HAP-1 (cell line): ENCODE measurements around the gene ASL.
"Not testable (repeated sequence)": the region's sequence is repeated elsewhere in the genome, so short reads cannot be mapped to it uniquely, and the experiment has no call there.

Experiments
- DNase-seq, 2 experiments: peaks; one replicate each; pipeline ENCODE4 v3.0.0-alpha.2; 2016 to 2020; ENCODE audit warnings: low spot score in 2 of 2
- H3K27me3 ChIP-seq: fragments of 250-450 bp; sonication (Bioruptor Pico); 2 replicates; pipeline ENCODE4 v1.5.1; 2020; ENCODE audit warnings: low read depth, mild to moderate bottlenecking, moderate library complexity
- H3K36me3 ChIP-seq: fragments of 250-450 bp; sonication (Bioruptor Pico); replicated peaks from 2 replicates; pipeline ENCODE4 v1.5.1; 2020; ENCODE audit warnings: mild to moderate bottlenecking
- H3K4me1 ChIP-seq: fragments of 250-450 bp; sonication (Bioruptor Pico); 2 replicates; pipeline ENCODE4 v1.5.1; 2020; ENCODE audit warnings: mild to moderate bottlenecking
- H3K4me3 ChIP-seq: fragments of 250-450 bp; sonication (Bioruptor Pico); 2 replicates; pipeline ENCODE4 v1.5.1; 2020; ENCODE audit warnings: mild to moderate bottlenecking, moderate library complexity
- H3K9me3 ChIP-seq: fragments of 250-450 bp; sonication (Bioruptor Pico); 2 replicates; pipeline ENCODE4 v1.5.1; 2020; ENCODE audit warnings: mild to moderate bottlenecking, moderate library complexity
- in situ Hi-C: fragments of 300-500 bp; cut with MboI; formaldehyde crosslinking; loops from 3 replicates; pipeline ENCODE4 v1.14.3; 2020; ENCODE audit warnings: low sequenced_read_pairs, inconsistent platforms, mixed read lengths

The ASL gene

DNA sequence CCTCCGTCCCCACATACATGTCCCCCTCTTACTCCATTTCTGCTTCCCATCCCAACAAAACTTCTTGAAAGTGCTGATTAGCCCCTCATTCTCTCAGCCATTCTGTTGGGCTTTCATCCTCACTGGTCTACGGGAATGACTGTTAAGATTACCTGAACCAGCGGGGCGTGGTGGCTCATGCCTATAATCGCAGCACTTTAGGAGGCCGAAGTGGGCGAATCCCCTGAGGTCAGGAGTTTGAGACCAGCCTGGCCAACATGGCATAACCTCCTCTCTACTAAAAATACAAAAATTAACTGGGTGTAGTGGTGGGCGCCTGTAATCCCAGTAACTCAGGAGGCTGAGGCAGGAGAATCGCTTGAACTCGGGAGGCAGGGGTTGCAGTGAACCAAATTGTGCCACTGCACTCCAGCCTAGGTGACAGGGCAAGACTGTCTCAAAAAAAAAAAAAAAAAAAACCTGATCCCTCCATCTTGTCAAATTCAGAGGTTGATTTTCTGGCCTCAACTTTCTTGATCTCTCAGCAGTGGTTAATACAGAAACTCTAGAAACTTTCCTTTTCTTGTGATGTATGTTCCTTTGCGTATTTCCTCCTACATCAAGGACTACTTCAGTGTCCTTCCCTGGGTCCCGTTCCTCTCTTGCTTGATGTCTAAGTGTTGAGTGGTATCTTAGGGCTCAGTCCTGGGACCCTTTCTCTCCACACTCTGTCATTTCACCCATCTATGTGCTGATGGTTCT is 41.2 kb downstream of the ASL start:
- not testable (repeated sequence) for H3K36me3 ChIP-seq

GRCh38 chr7:66118603-66119002 is 43.0 kb downstream of the ASL start:
- no peaks in the 10 kb centered on the region for H3K27me3 ChIP-seq
- no peak overlapping the region for H3K4me3 ChIP-seq
- H3K9me3 ChIP-seq = no peaks in the 10 kb centered on the region
- DNase-seq = no peak
- peaks cover 11% of the 10 kb centered on the region for H3K4me1 ChIP-seq
- 0 out of 2 replicates have a peak, but pooled peaks cover 5% of the 10 kb centered on the region for H3K36me3 ChIP-seq
- in situ Hi-C loops = no loop called here

More for the DNA sequence above, 41.2 kb downstream of the ASL start:
- H3K27me3 ChIP-seq, H3K9me3 ChIP-seq, H3K4me1 ChIP-seq, H3K4me3 ChIP-seq, in situ Hi-C loops, DNase-seq: not testable (repeated sequence)

- 0 out of 2 replicates have a peak, but pooled peaks cover 5% of the 10 kb centered on the region for H3K36me3 ChIP-seq
- H3K27me3 ChIP-seq = no peaks in the 10 kb centered on the region
- in situ Hi-C loops = no loop called here
- H3K9me3 ChIP-seq = no peaks in the 10 kb centered on the region
- H3K4me1 ChIP-seq = peaks cover 11% of the 10 kb centered on the region
- no peak overlapping the region for H3K4me3 ChIP-seq
- DNase-seq = no peak
These were observed 43.7 kb downstream of the ASL start for GRCh38 chr7:66119245-66119850.

GRCh38 chr7:66123175-66123528 is 47.5 kb downstream of the ASL start:
- Histone ChIP-seq H3K4me1 (peaks cover 11% of the 10 kb centered on the region), H3K9me3 (no peaks in the 10 kb centered on the region), H3K27me3 (no peaks in the 10 kb centered on the region), H3K4me3 (no peak overlapping the region), H3K36me3 (0 out of 2 replicates have a peak, but pooled peaks cover 5% of the 10 kb centered on the region)
- in situ Hi-C loops = no loop called here
- DNase-seq = no peak

DNA sequence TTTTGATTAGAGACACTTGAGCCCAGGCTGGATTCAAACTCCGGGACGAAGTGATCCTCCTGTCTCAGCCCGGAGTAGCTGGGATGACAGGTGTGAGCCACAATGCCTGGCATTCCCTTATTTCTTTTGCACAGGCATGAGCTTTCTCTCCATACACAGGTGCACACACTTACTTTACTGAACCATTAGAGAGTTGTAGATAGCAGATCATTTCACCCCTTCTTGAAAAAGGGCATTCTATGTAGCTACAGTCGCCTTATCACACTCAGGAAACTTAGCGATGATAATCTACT is 48.9 kb downstream of the ASL start:
- in situ Hi-C loops, DNase-seq, H3K4me3 ChIP-seq, H3K27me3 ChIP-seq, H3K9me3 ChIP-seq, H3K36me3 ChIP-seq: not testable (repeated sequence)
- peaks cover 11% of the 10 kb centered on the region for H3K4me1 ChIP-seq

DNA sequence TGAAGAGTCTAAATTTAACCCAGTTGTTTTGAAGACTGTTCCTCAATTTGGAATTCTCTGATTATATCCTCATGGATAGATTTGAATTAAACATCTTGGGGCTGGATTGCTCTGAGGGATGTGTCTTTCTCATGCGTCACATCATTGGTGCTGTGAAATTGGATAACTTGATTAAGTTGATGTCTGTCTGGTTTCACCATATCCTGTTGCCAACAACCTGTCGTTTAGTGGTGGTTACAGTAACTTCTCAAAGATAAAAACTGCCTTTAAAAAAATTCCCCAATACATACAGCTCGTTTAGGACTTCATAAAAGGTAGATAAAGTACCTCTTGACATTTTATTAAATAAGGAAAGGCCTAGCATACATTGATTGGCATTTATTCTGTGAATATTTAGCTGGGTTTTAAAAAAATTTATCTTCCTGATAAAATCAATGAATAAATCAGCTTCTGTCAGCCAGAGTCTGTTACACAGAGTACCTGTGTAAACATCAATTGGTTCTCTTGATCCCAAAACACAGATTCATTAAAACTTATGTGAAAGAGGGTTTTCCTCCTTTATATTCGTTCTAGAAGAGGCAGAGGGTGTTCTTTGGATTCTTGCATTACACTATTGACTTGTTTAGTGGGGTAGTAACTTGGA is 49.6 kb downstream of the ASL start:
- no peak for DNase-seq
- in situ Hi-C loops = no loop called here
- H3K9me3 ChIP-seq = no peaks in the 10 kb centered on the region
- H3K4me3 ChIP-seq = no peak overlapping the region
- no peaks in the 10 kb centered on the region; the same call in 1 of the 2 replicates for H3K36me3 ChIP-seq
- H3K4me1 ChIP-seq = peaks cover 11% of the 10 kb centered on the region
- no peaks in the 10 kb centered on the region for H3K27me3 ChIP-seq

- H3K36me3 ChIP-seq, in situ Hi-C loops, DNase-seq, H3K4me3 ChIP-seq, H3K9me3 ChIP-seq, H3K27me3 ChIP-seq: not testable (repeated sequence)
- H3K4me1 ChIP-seq = peaks cover 11% of the 10 kb centered on the region
These were observed 50.2 kb downstream of the ASL start for GRCh38 chr7:66125781-66126352.

GRCh38 chr7:66127172-66127571 is 51.6 kb downstream of the ASL start:
- peaks cover 19% of the 10 kb centered on the region for H3K36me3 ChIP-seq
- in situ Hi-C loops, H3K27me3 ChIP-seq, H3K4me1 ChIP-seq, H3K4me3 ChIP-seq, DNase-seq, H3K9me3 ChIP-seq: not testable (repeated sequence)

GRCh38 chr7:66138994-66139752 is 63.6 kb downstream of the ASL start:
- Histone ChIP-seq H3K36me3 (peaks cover 46% of the 10 kb centered on the region), H3K4me1 (peaks cover 13% of the 10 kb centered on the region), H3K27me3 (no peaks in the 10 kb centered on the region), H3K4me3 (no peak overlapping the region), H3K9me3 (no peaks in the 10 kb centered on the region)
- in situ Hi-C loops = no loop called here
- no peak for DNase-seq

- DNase-seq = peak; percentile 26 to 45
- in situ Hi-C loops = no loop called here
- peaks cover 42% of the 10 kb centered on the region for H3K36me3 ChIP-seq
- H3K9me3 ChIP-seq = no peaks in the 10 kb centered on the region
- H3K4me3 ChIP-seq = no peak overlapping the region
- H3K4me1 ChIP-seq = peaks cover 13% of the 10 kb centered on the region
- H3K27me3 ChIP-seq = no peaks in the 10 kb centered on the region
These were observed 65.3 kb downstream of the ASL start for GRCh38 chr7:66140924-66141323.

GRCh38 chr7:66142334-66142733 is 66.7 kb downstream of the ASL start:
- peaks cover 13% of the 10 kb centered on the region for H3K4me1 ChIP-seq
- no peaks in the 10 kb centered on the region for H3K27me3 ChIP-seq
- H3K9me3 ChIP-seq = no peaks in the 10 kb centered on the region
- in situ Hi-C loops = no loop called here
- DNase-seq = no peak
- H3K4me3 ChIP-seq = no peak overlapping the region
- peaks cover 54% of the 10 kb centered on the region for H3K36me3 ChIP-seq

DNA sequence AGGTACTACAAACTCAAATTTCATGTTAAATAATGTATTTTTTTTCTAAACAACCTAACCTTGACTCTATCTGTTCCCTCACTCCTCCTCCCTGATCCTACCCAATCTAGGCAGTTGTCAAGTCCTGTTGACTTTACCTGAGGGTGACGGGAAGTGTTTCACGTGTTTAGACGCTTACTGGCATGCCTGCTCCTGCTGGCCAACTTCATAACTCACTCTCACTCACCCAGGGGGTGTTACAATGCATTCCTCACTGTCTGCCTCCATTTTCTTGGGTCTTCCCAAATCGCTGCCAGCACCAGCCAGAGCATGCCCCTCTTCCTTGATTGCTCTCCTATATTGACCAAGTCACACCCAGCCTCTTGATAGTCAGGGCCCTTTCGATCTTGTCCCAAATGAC is 67.4 kb downstream of the ASL start:
- H3K9me3 ChIP-seq = no peaks in the 10 kb centered on the region
- H3K36me3 ChIP-seq = peaks cover 61% of the 10 kb centered on the region
- H3K4me1 ChIP-seq = peaks cover 13% of the 10 kb centered on the region
- in situ Hi-C loops = no loop called here
- no peak for DNase-seq
- no peak overlapping the region for H3K4me3 ChIP-seq
- no peaks in the 10 kb centered on the region for H3K27me3 ChIP-seq
